ENCODE data around the gene PPP3CA.

Gene PPP3CA

DNA sequence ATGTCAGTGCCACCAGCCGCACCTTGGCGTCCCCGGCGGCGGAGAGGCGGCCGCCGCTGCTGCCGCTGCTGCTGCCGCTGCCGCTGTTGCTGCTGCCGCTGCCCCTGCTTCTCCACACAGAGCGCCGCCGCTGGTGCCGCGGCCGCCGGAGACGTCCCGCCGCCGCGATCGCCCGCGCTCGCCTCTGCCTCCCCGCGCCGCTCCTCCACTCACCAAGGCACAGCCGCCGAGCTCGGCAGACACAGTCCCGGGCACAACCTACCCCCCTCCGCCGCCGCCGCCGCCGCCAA, at the start of gene PPP3CA:
Gene PPP3CA, minus strand, starts transcription at position 260 of the 290 bp plus-strand sequence.
- DNase-seq (ENCODE audit: extremely low read depth in 1 of 2, low read depth in 1 of 2), result no peak

DNA sequence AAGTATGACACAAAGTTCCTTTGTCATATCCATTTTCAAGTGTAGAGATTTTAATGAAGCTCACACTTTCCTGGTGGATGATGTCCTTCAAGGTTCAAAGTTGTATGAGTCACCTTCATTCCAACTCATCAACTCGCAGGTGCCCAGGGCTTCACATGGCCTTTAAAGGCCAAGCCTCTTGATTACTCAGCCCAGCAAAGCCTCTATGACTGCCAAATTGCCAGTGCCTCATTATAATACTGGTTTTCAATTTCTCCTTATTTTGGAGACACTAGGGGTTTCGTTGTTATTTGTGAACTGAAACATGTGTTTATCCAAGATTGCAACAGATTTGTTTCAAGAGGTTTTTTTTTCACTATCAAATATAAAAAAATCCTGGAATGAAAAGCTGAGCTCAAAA, 45.9 kb upstream of the PPP3CA start:
- no peak for DNase-seq (ENCODE audit: extremely low read depth in 1 of 2, low read depth in 1 of 2)

DNA sequence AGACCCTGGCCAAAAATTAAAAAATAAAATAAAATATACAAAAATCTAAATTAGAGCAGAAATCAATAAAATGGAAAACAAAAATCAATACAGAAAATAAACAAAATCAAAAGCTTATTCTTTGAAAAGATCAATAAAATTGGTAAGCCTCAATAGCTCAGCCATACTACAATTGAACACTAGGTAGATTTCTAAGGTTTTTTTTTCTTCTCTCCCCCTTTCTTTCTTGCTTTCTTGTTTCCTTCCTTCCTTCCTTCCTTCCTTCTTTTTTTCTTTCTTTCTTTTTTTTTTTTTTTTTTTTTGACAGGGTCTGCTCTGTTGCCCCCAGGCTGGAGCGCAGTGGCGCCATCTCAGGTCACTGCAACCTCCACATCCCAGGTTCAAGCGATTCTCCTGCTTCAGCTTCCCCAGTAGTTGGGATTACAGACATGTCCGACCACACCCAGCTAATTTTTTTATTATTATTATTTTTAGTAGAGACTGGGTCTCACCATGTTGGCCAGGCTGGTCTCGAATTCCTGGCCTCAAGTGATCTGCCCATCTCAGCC, 23.4 kb upstream of the PPP3CA start:
- no peak for DNase-seq (ENCODE audit: extremely low read depth in 1 of 2, low read depth in 1 of 2)

DNA sequence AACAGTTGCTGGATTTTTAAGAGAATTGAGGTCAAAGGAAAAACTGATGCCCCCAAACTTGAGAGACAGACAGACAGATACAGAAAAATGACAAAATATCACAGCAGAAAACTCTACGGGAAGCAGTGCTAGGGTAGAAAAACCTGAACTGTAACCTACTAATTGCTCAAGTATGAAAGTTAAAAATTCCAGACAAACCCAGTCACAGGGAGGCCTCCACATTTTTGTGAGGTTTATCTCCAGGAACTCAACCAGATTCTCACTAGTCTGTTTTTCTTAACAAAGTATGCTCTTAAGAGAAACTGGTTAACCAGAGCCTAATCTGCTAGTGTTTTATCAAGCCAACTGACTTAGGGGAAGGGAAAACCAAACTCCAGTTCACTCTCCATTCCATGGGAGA, 19.9 kb upstream of the PPP3CA start:
- no peak for DNase-seq (ENCODE audit: extremely low read depth in 1 of 2, low read depth in 1 of 2)

DNA sequence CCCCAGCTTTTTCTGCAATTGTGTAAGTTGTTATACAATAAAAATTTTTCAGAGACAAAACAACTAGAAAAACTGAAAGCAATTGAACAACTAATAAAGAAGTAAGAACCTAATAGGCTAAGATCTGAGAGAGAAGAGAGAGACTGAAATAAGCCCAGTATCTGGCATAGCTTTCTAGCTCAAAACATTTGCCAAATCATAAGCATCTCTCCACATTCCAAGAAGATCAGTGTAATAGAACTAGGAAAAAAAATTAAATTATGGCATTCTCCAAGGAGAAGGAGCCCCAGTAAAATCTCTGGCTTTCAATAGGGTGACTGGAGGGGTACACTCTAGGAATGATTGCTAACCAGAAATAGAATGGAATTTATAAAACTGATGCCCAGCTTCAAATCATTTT, 19.0 kb upstream of the PPP3CA start:
- no peak for DNase-seq (ENCODE audit: extremely low read depth in 1 of 2, low read depth in 1 of 2)

DNA sequence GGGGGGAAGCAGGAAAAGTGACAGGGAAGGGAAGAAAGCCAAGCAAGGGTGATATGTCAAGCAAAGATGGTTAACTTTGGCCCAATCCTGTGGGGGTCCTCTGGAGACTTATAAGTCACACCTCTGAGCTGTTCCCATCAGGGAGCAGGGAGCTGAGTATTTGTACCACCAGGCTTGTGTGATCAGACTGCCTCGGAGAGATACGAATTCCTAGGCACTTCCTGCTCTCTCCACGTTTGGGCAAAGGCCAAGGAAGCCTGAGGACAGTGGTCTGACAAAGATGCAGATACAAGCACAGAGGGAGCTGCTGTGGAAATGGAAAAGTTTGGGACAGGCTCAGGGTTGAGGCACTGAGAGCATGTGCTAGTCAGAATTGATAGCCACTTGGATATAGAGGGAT, 10.4 kb upstream of the PPP3CA start:
- DNase-seq (ENCODE audit: extremely low read depth in 1 of 2, low read depth in 1 of 2), result no peak

DNA sequence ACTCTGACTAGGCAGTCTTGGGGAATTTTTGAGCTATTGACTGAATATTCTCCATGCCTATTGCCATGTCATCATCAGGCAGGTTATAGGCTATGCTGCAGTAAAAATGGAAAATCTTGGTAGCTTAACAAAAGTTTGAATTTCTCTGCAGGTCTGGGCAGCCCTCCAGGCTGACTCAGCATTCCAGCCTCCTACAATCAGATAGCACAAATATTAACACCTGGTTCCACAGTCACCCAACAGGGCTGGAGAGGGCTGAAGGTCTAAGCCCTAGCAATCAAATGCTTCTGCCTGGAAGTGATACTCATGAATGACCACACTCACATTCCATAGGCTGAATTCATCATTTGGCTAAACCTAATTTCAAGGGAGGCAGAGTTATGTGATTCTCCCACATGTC, 9.6 kb upstream of the PPP3CA start:
- no peak for DNase-seq (ENCODE audit: extremely low read depth in 1 of 2, low read depth in 1 of 2)

DNA sequence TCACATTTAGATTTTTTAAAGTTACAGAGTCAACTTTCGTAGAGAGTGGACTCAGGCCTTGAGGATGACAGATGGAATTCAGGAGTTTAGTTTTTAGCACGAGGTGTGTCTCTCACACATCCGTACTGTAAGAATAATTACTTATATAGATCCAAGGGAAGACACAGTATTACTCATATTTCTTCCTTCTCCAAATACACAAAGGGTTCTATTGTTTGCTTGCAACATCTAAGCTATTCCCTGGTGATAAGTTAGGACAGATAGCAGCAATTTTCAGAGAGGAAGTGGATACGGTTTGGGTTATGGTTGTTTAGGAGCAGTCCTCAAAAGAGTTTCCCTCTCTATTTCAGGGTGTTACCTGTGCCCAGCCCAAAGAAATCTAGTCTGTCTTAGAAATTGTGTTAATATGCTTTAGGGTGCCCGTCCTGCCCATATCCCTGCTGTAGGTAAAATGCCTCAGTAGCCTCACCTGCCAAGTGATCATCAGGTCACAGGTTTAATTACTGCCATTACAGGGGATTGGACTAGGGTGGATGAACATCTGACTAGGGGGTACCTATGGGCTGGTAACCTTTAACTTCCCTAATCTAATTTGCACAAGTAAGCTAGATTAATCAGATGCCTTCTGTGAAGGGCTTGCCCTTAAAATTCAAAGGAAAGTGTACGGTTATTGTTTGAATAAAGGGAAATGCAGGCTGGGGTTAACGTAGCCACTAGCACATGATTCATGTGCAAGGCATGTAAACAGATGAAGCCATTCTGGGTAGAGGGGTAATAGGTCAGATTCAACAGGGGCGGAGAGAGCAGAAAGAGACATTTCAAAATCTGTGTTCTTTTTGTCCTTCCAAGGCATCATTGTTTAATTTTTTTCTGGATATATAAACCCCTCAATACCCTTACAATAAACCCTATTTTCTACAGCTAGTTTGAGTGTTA, 8.7 kb upstream of the PPP3CA start:
- no peak for DNase-seq (ENCODE audit: extremely low read depth in 1 of 2, low read depth in 1 of 2)

DNA sequence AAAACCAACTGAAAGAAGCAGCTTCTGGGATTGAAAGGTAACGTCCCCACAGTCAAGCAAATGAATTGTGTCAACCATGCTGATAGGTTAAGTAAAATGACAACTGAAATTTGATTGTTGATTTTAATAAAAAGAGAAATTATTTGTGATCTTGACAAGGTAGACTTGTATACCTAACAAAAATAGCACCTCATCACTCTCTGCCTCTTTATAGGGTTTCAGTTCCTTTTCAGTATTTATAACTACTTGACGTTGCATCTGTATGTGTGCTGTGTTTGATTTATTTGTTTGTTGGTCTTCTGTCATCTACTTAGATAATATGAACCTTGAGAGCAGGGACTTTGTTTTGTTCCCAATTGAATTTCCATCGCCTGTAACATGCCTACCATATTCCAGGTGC, 7.9 kb upstream of the PPP3CA start:
- no peak for DNase-seq (ENCODE audit: extremely low read depth in 1 of 2, low read depth in 1 of 2)

DNA sequence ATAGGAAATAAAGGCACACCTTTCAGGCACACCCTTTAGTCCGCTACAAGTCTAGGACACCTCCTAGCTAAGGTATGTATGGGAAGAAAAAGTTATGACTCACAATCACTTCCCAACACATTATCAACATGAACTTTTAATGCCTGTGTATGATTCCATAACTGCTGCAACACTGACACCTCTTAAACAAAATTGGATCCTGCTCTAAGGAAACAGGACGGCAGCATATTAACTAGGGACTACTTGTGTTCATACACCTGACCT, 2.4 kb upstream of the PPP3CA start:
- no peak for DNase-seq (ENCODE audit: extremely low read depth in 1 of 2, low read depth in 1 of 2)

DNA sequence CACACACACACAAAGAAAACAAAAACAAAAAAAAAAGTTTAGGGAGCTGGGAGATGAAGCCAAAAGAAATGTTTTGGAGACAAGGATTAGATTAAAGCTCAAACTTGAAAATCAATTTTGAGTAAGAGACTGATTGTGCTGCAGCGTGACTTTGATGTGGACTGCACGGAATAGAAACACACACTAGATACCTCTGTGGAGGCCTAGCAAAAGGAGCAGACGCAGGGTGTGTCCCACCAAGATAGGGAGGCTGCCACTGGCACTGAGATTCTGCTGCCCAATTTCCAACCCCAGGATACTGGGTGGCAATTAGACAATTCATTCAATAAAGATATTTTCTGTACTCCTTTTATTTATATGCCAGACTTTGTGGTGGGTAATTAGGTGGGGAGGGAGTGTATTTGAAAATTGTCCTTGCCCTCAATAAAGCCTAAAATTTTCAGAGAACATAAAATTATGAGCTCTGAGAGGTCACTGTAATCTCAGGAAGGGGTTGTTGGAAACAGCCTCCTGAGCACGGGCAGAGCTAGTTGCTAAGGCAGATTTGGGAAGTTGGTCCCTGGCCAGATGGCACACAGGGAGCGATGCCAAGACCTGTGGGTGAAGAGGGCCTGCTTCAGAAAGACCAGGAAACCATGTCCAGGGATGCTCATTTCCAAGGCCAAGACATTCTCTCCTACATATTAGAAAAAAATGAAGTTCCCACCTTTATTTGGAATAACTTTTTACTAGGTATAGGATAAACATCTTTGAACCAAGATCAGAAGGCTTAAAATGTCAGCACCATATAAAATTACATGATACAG, 1.9 kb upstream of the PPP3CA start:
- no peak for DNase-seq (ENCODE audit: extremely low read depth in 1 of 2, low read depth in 1 of 2)

DNA sequence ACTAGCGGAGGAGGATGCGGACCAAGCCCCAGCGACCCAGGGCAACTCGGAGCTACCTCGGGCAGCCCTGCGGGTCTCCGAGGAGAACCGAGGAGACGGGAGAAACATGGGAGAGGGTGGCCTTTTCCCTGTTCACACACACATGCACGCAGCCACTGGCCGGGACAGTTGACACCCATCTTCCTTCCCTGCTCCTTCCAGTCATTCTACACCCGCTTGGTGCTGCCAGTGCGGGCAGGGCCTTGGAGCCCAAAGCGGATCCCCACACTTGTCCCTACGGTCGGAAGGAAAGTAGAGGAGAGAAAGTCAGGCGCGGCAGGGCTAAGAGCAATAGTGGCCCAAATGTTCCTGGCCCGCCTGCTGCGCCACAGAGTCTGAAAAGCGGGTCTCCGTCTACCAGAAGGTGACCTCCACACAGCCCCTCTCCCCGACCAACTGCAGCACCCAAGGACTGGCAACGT, 1.1 kb upstream of the PPP3CA start:
- no peak for DNase-seq (ENCODE audit: extremely low read depth in 1 of 2, low read depth in 1 of 2)

DNA sequence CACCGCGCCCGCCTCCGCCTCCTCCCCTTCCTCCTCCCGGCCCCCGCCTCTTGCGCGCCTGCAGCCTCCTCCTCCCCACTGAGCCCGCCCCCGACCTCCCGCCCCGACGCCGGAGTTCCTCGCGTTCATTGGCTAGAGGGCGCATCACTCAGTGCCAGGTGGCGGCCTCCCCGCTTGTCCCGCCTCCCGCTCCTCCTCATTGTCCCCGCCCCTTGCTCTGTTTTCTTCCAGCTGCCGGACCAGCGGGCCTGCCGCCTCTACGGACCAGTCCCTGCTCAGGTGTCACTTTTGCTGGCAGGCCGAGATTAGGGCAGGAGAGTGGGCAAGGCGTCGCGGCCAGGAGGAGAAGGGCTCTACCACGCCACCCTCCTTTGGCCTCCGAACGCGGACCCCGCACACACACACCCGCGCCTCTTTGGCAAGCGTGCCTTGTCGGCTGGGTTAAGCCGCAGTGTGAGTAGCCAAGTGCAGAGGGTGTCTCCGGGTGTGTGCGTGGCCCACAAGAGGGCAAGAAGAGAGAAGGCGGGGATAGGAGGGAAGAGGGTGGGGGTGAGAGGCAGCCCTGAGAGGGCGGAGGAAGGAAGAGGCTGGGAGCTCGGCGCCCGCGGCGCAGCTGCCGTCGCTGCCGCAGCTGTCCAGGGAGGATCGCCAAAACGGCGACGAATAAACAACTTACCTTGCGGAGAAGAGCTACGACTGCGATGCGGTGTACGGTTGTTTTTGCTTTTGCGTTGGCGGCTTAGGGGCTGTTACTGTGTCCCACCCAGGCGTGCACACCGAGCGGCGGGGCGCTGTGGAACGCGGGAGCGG, 436 bp upstream of the PPP3CA start:
- DNase-seq (ENCODE audit: extremely low read depth in 1 of 2, low read depth in 1 of 2), result peak; percentile 99

DNA sequence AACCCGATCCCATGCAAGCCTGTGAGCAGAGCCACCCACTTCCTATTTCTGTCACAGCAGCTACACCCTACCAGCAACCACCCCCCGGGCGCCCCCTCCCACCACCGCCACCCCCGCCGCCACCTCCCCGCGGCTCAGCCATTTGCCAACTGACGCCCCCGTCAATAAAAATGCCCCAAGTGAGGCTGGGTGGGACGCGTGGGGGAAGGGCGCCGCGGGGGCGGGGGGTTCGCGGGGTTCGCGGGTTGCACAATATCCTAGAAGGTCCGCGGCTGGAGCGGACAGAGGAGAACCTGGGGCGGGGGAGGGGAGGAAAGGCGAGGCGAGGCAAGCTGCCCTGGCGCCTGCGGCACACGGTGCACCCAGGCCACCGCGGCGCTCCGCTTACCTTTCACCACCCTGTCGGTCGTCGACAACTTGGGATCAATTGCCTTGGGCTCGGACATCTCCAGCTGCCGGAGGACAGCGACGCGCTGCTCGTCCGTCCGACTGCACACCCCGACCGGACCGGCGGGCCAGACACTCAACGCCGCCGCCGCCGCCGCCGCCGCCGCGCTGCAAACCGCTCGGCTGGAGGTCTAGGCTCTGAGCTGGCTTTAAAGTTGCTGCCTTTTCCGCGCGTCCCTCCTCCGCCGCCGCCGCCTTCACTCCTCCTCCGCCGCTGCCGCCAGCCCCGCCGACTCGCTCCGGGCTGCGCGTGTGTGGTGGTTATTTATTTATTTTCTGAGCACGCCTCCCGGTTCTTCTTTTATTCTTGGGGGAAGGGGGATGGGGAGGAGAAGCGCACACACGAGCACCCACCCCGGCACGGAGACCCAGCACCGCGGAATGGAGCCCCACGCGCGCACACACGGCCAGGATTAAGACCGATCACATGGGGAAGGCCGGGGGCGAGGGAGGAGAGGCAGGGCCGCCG, 717 bp downstream of the PPP3CA start:
- peak in 1 of 2 donors; percentile 46 for DNase-seq (ENCODE audit: extremely low read depth in 1 of 2, low read depth in 1 of 2)

DNA sequence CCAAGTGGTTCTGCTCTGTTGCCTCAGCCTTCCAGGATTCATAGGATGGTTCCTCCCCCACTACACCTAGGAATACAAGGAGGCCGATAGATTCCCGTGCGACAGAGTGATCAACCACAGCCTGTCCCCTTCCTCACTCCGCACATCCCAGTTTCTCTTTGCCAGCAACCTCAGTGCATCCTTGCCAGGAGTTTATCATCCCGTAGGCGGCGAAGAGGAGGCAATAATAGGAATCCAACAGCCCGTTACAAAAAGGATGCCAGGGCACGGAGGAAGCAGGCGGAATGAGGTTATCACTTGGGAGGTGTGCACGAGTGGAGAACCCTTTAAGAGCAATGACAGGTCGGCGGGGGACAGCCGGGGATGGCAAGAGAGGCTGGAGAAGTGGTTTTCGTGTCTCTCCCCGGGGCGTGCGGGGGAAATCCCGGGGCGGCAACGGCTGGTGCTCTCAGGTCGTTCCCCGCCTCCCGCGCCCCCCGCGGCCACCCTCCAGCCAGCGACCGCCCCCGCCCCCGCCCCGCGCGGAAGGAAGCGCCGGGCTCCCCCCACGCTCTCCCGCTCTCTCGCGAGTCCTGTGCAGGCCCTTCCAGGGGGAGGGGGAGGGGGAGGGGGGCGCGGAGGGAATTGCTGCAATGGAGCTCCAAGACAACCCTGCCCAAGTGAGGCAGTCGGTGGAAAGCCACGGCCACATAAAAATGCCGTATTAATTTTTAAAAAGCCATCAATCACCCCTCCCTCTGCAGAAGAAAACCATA, 1.6 kb downstream of the PPP3CA start:
- DNase-seq (ENCODE audit: extremely low read depth in 1 of 2, low read depth in 1 of 2), result peak in 1 of 2 donors; percentile 44

DNA sequence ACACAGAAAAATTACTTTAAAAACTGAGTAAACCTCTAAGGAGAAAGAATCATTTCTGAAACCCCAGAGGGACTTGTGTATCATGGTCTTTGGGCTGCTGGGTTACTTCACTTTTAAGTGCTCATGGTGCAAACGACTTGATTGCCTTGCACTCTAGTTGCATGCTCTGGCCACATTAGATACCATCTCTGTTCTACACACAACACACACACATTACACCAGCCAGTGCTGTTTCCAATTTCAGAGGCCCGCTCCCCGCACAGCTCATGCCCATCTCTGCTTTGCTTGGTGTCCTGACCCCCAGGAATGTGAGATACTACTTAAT, 2.1 kb downstream of the PPP3CA start:
- DNase-seq (ENCODE audit: extremely low read depth in 1 of 2, low read depth in 1 of 2), result no peak

DNA sequence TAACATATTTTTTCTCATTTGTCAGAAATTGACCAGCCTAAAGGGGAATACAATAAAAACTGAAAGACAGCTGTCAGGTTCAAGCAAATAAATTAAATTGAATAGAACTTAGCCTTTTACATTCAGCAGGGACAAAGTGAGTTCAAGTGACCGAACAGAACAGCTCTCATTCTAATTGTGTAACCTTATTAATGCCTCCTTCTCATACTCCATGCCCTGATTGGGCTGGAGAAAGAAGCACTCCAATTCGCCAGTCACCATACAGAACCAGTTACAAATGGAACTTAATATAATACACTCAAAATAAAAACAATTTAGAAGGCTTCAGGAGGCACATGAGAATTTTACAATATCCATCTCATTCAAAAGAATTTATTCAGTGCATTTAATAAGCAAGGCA, 8.0 kb downstream of the PPP3CA start:
- DNase-seq (ENCODE audit: extremely low read depth in 1 of 2, low read depth in 1 of 2), result no peak

DNA sequence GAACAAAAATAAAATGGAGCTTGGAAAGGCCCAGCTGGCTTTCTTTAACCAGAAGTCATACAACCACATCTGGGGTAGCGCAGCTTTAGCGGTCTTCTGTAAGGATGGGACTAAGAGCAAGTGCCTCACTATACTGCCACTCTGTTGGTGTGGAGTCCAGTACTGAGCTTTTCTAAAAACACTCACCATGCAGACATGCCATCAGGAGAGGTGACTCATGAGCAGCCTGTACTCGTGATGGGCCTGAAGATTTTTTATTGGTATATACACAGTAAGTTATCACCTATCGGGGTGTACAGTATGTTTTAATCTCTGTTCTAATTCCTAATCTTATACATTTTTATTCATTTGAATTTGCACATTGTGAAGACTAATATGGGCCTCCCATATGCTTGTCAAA, 9.6 kb downstream of the PPP3CA start:
- DNase-seq (ENCODE audit: extremely low read depth in 1 of 2, low read depth in 1 of 2), result no peak

DNA sequence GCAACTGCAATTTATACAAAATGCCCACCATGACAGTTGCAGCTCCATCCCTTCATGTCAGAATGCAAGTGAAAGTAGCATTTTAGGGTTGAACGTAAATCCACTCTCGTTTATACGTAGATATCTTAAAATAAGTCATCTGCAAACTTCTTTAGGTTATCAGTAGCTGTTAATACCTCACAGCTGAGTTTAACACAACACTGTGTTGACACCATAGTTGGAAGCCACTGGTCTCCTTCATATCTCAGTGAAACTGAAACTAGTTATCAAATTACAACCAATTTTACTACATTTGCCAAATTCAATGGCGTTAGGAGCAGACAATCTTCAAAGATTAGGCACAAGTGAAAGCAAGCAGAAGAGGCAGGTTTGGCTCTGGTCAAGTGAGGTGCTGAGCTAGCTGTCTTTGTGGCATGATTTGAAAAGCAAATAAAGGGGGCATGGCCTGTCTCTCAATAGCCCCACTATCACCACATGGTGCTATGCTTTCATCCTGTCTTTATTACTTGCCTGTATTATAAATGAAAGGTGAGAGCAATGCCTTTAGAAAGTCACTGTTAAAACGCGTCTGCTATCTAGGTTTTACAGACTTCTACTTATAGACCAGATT, 12.3 kb downstream of the PPP3CA start:
- no peak for DNase-seq (ENCODE audit: extremely low read depth in 1 of 2, low read depth in 1 of 2)
